Aorta (tissue), 5 donors: ENCODE measurements around the gene PHETA1. TPM values are rescaled to one million over a fixed set of nuclear protein-coding genes. Genes with fewer than 3 reads are reported as not detected.
"Not testable (repeated sequence)": the region's sequence is repeated elsewhere in the genome, so short reads cannot be mapped to it uniquely, and the experiment has no call there.

Experiments
- ATAC-seq: fragments of 200-7000 bp; cut with Tn5 transposase; one replicate; pipeline ENCODE4 v1.9.1; 2022; ENCODE audit warnings: moderate library complexity; ENCODE audit not compliant: low FRiP score
- DNase-seq, 2 donors: peaks; one replicate each; pipeline ENCODE4 v3.0.0-alpha.2; 2020
- H3K27ac ChIP-seq, 2 donors: one replicate each; pipeline ENCODE4 v1.5.1; 2013; ENCODE audit warnings: low read length in 2 of 2, mild to moderate bottlenecking in 2 of 2, moderate library complexity in 2 of 2, control low read depth in 1 of 2, inconsistent platforms in 1 of 2, low read depth in 1 of 2
- H3K27me3 ChIP-seq, 2 donors: one replicate each; pipeline ENCODE4 v1.6.1; 2013; ENCODE audit warnings: control low read depth in 1 of 2, low read length in 1 of 2, mild to moderate bottlenecking in 1 of 2, moderate library complexity in 1 of 2; ENCODE audit not compliant: insufficient read depth in 2 of 2, control insufficient read depth in 1 of 2
- H3K36me3 ChIP-seq, 2 donors: one replicate each; pipeline ENCODE4 v1.6.1; 2013; ENCODE audit warnings: control low read depth in 1 of 2, low read length in 1 of 2, mild to moderate bottlenecking in 1 of 2; ENCODE audit not compliant: insufficient read depth in 2 of 2, control insufficient read depth in 1 of 2
- H3K4me1 ChIP-seq, 2 donors: one replicate each; pipeline ENCODE4 v1.6.1; 2013; ENCODE audit warnings: low read length in 2 of 2, control low read depth in 1 of 2, mild to moderate bottlenecking in 1 of 2, moderate library complexity in 1 of 2; ENCODE audit not compliant: insufficient read depth in 2 of 2, control insufficient read depth in 1 of 2
- H3K4me3 ChIP-seq, 2 donors: one replicate each; pipeline ENCODE4 v1.5.1; 2013; ENCODE audit warnings: low read length in 2 of 2, control low read depth in 1 of 2, mild to moderate bottlenecking in 1 of 2
- H3K9me3 ChIP-seq: one replicate; pipeline ENCODE4 v1.6.1; 2013; ENCODE audit warnings: mild to moderate bottlenecking, low read length; ENCODE audit not compliant: control insufficient read depth
- WGBS, 2 donors: extraction: QIAGEN DNeasy Blood & Tissue Kit; methylation state at CpG; one replicate each; pipeline ENCODE4 v1.1.7; 2013; 5-methylcytosine and 5-hydroxymethylcytosine counted together
- intact Hi-C, 2 donors: fragments of 100-400 bp; cut with DNase I; formaldehyde crosslinking; loops; one replicate each; pipeline versions ENCODE4 v1.14.2 to v1.15.0; 2022
- polyA plus RNA-seq, 2 donors: library from polyadenylated mRNA; stranded (reverse); fragments of 200-250 nt; gene quantifications; one replicate each; pipeline ENCODE4 v1.2.3, GENCODE V29; 2013
- total RNA-seq, 2 donors: library from RNA; stranded (reverse); fragmentation: NEBNext Ultra II Directional; extraction: Animal tissue kit (Norgen Biotek cat#: 25700); gene quantifications; one replicate each; pipeline ENCODE4 v1.2.1, GENCODE V29; 2021
- donor health status: healthy with polysubstance abuse.
- donor health status: Bipolar disorder and iron deficiency.
- donor health status: DM: no; HTN: no; CAD: no.
- donor health status: DM: no; HTN: no; CAD: no.
- donor health status: DM: yes; HTN: yes; CAD: no.

The PHETA1 gene
- total and polyA plus RNA-seq, 4 donors, result 6.9 to 13.5 (median 11.1) TPM

- Histone ChIP-seq H3K27me3 (no peaks in the 10 kb centered on the region), H3K4me3 (no peak overlapping the region), H3K9me3 (no peaks in the 10 kb centered on the region), H3K4me1 (no peaks in the 10 kb centered on the region), H3K36me3 (no peaks in the 10 kb centered on the region), H3K27ac (no peak overlapping the region)
- intact Hi-C loops, result loop anchor here in 1 of 2 donors (10.0 kb wide), 1 partner anchor 277 kb away; the partner anchor contains the start of genes ACAD10 and BRAP
- DNase-seq, result no peak
- WGBS, 2 donors, result 70 to 73% methylated on average over 9 of the region's 9 CpGs
- ATAC-seq, result no peak
Observed at GRCh38 chr12:111407377-111408115, 38.7 kb upstream of the PHETA1 start.

GRCh38 chr12:111406474-111407376 is 37.8 kb upstream of the PHETA1 start:
- Histone ChIP-seq H3K4me3 (peak overlapping the region; percentile 67 to 73), H3K27me3 (no peaks in the 10 kb centered on the region), H3K36me3 (no peaks in the 10 kb centered on the region), H3K4me1 (no peaks in the 10 kb centered on the region), H3K9me3 (no peaks in the 10 kb centered on the region), H3K27ac (peak overlapping the region in 1 of 2 donors; percentile 18)
- DNase-seq (peak in 1 of 2 donors; percentile 86), ATAC-seq (no peak)
- intact Hi-C loops, result loop anchor here in 1 of 2 donors (10.0 kb wide), 1 partner anchor 278 kb away; the partner anchor contains the start of genes ACAD10 and BRAP
- 43 to 44% methylated on average over 34 of the region's 34 CpGs for WGBS, 2 donors

- Histone ChIP-seq H3K36me3 (no peaks in the 10 kb centered on the region), H3K27ac (peak within 1 kb of the TSS in 1 of 2 donors; percentile 18), H3K27me3 (no peaks in the 10 kb centered on the region), H3K4me3 (peak within 1 kb of the TSS; percentile 67 to 73), H3K9me3 (no peaks in the 10 kb centered on the region), H3K4me1 (no peaks in the 10 kb centered on the region)
- ATAC-seq (no peak), DNase-seq (peak in 1 of 2 donors; percentile 66)
- intact Hi-C loops, result loop anchor here in 1 of 2 donors (10.0 kb wide), 1 partner anchor 279 kb away; the partner anchor contains the start of genes ACAD10 and BRAP
- WGBS, 2 donors, result 0 to 1% methylated on average over 44 to 80 of the region's 80 CpGs
Observed at GRCh38 chr12:111405859-111406473, 37.1 kb upstream of the PHETA1 start, which contains the start of gene SH2B3. SH2B3 (plus strand) TSS chr12:111405923; CDS start chr12:111418146, 12,223 bp downstream.

GRCh38 chr12:111405149-111405858 is 36.4 kb upstream of the PHETA1 start:
- H3K4me1 ChIP-seq, result no peaks in the 10 kb centered on the region
- H3K27ac ChIP-seq, result no peak overlapping the region
- intact Hi-C loops, result loop anchor here in 1 of 2 donors (10.0 kb wide), 1 partner anchor 279 kb away; the partner anchor contains the start of genes ACAD10 and BRAP

GRCh38 chr12:111404362-111405148 is 35.7 kb upstream of the PHETA1 start:
- ATAC-seq, result no peak
- Histone ChIP-seq H3K4me1 (no peaks in the 10 kb centered on the region), H3K36me3 (no peaks in the 10 kb centered on the region), H3K27me3 (no peaks in the 10 kb centered on the region), H3K9me3 (no peaks in the 10 kb centered on the region), H3K27ac (no peak overlapping the region), H3K4me3 (peak overlapping the region in 1 of 2 donors; percentile 23)
- WGBS, 2 donors, result 44 to 45% methylated on average over 21 of the region's 21 CpGs
- DNase-seq, result no peak
- intact Hi-C loops, result loop anchor here in 1 of 2 donors (5.0 to 10.0 kb wide), 2 partner anchors 280 to 718 kb away; partner anchors contain the start of genes ACAD10 and BRAP

More at GRCh38 chr12:111405149-111405858, 36.4 kb upstream of the PHETA1 start:
- no peaks in the 10 kb centered on the region for H3K27me3 ChIP-seq
- H3K9me3 ChIP-seq, result no peaks in the 10 kb centered on the region
- peak; percentile 93 for ATAC-seq
- peak; percentile 97 for DNase-seq
- 1 to 2% methylated on average over 46 to 59 of the region's 59 CpGs for WGBS, 2 donors
- H3K4me3 ChIP-seq, result peak overlapping the region; percentile 23 to 73
- no peaks in the 10 kb centered on the region for H3K36me3 ChIP-seq

GRCh38 chr12:111402490-111402824 is 33.6 kb upstream of the PHETA1 start:
- not testable (repeated sequence) for H3K4me3 ChIP-seq

GRCh38 chr12:111401167-111401605 is 32.3 kb upstream of the PHETA1 start:
- WGBS, 2 donors, result 90 to 97% methylated on average over 6 of the region's 6 CpGs
- H3K9me3 ChIP-seq, result no peaks in the 10 kb centered on the region
- ATAC-seq (no peak), DNase-seq (no peak)
- H3K36me3 ChIP-seq, result no peaks in the 10 kb centered on the region
- intact Hi-C loops, result loop anchor here in 1 of 2 donors (5.0 to 10.0 kb wide), 2 partner anchors 284 to 721 kb away; partner anchors contain the start of genes ACAD10 and BRAP
- H3K27ac ChIP-seq, result no peak overlapping the region
- no peak overlapping the region for H3K4me3 ChIP-seq
- no peaks in the 10 kb centered on the region for H3K4me1 ChIP-seq
- H3K27me3 ChIP-seq, result no peaks in the 10 kb centered on the region

More at GRCh38 chr12:111402490-111402824, 33.6 kb upstream of the PHETA1 start:
- intact Hi-C loops, result loop anchor here in 1 of 2 donors (5.0 to 10.0 kb wide), 2 partner anchors 282 to 720 kb away; partner anchors contain the start of genes ACAD10 and BRAP
- not testable (repeated sequence) for H3K27me3 ChIP-seq, H3K36me3 ChIP-seq, H3K4me1 ChIP-seq, ATAC-seq, H3K9me3 ChIP-seq, DNase-seq, H3K27ac ChIP-seq
- WGBS, 2 donors, result 86 to 91% methylated on average over 9 of the region's 9 CpGs
